Glutamatergic neuron (in vitro differentiated cells): ENCODE results near the gene ESRRA. TPM values are rescaled to one million over a fixed set of nuclear protein-coding genes. Genes with fewer than 3 reads are reported as not detected.
A peak's percentile ranks its signal among the peaks of the same experiment; 100 is the strongest.

Source experiments
- DNase-seq: peaks from one replicate; pipeline ENCODE4 v3.0.0; 2022
- H3K27ac Mint-ChIP-seq: one replicate; pipeline ENCODE4 v1.8.0; 2020; ENCODE audit warnings: mild to moderate bottlenecking, mixed read lengths, inconsistent platforms; ENCODE audit not compliant: unreplicated experiment
- H3K27me3 Mint-ChIP-seq: one replicate; pipeline ENCODE4 v1.8.0; 2020; ENCODE audit warnings: mild to moderate bottlenecking, moderate library complexity, mixed read lengths, inconsistent platforms; ENCODE audit not compliant: unreplicated experiment
- H3K36me3 Mint-ChIP-seq: one replicate; pipeline ENCODE4 v1.8.0; 2020; ENCODE audit warnings: mild to moderate bottlenecking, mixed read lengths, inconsistent platforms; ENCODE audit not compliant: unreplicated experiment
- H3K4me1 Mint-ChIP-seq: one replicate; pipeline ENCODE4 v1.8.0; 2020; ENCODE audit warnings: mild to moderate bottlenecking, low read depth, mixed read lengths, inconsistent platforms; ENCODE audit not compliant: unreplicated experiment
- H3K4me3 Mint-ChIP-seq: one replicate; pipeline ENCODE4 v1.8.0; 2020; ENCODE audit warnings: mild to moderate bottlenecking, mixed read lengths, inconsistent platforms; ENCODE audit not compliant: unreplicated experiment
- H3K9me3 Mint-ChIP-seq: one replicate; pipeline ENCODE4 v1.8.0; 2020; ENCODE audit warnings: mild to moderate bottlenecking, moderate library complexity, mixed read lengths, inconsistent platforms; ENCODE audit not compliant: unreplicated experiment
- total RNA-seq: library from RNA; stranded (reverse); fragmentation: NEBNext Ultra II Directional; extraction: Animal tissue kit (Norgen Biotek cat#: 25700); gene quantifications from one replicate; pipeline ENCODE4 v1.2.1, GENCODE V29; 2021; ENCODE audit not compliant: unreplicated experiment
- TF ChIP-seq, protein P1 (sequence below): fragments of 200-600 bp; sonication (generic); IDR thresholded peaks from one replicate; pipeline ENCODE4 v1.5.0; 2021; ENCODE audit not compliant: partially characterized antibody, unreplicated experiment

The ESRRA gene
- total RNA-seq, 1 donor from 2014 or later: 69.9 TPM

- peaks cover 4% of the 10 kb centered on the region for H3K4me1 Mint-ChIP-seq
- H3K27ac Mint-ChIP-seq: no peak overlapping the region
- peak overlapping the region; percentile 49 for H3K4me3 Mint-ChIP-seq
- H3K9me3 Mint-ChIP-seq: peaks cover 9% of the 10 kb centered on the region
- peaks cover 40% of the 10 kb centered on the region for H3K27me3 Mint-ChIP-seq
- peak; percentile 48 for DNase-seq
- peaks cover 5% of the 10 kb centered on the region for H3K36me3 Mint-ChIP-seq
- TF ChIP-seq, protein P1, sequence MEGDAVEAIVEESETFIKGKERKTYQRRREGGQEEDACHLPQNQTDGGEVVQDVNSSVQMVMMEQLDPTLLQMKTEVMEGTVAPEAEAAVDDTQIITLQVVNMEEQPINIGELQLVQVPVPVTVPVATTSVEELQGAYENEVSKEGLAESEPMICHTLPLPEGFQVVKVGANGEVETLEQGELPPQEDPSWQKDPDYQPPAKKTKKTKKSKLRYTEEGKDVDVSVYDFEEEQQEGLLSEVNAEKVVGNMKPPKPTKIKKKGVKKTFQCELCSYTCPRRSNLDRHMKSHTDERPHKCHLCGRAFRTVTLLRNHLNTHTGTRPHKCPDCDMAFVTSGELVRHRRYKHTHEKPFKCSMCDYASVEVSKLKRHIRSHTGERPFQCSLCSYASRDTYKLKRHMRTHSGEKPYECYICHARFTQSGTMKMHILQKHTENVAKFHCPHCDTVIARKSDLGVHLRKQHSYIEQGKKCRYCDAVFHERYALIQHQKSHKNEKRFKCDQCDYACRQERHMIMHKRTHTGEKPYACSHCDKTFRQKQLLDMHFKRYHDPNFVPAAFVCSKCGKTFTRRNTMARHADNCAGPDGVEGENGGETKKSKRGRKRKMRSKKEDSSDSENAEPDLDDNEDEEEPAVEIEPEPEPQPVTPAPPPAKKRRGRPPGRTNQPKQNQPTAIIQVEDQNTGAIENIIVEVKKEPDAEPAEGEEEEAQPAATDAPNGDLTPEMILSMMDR: no peak
These were observed 12.7 kb upstream of the ESRRA start for GRCh38 chr11:64292460-64293254.

GRCh38 chr11:64294774-64295173 is 10.6 kb upstream of the ESRRA start:
- Mint-ChIP-seq H3K4me1 (peaks cover 4% of the 10 kb centered on the region), H3K9me3 (peaks cover 8% of the 10 kb centered on the region), H3K27me3 (peaks cover 50% of the 10 kb centered on the region), H3K4me3 (peak overlapping the region; percentile 42), H3K36me3 (peaks cover 5% of the 10 kb centered on the region), H3K27ac (no peak overlapping the region)
- TF ChIP-seq, protein P1: no peak
- no peak for DNase-seq

DNA sequence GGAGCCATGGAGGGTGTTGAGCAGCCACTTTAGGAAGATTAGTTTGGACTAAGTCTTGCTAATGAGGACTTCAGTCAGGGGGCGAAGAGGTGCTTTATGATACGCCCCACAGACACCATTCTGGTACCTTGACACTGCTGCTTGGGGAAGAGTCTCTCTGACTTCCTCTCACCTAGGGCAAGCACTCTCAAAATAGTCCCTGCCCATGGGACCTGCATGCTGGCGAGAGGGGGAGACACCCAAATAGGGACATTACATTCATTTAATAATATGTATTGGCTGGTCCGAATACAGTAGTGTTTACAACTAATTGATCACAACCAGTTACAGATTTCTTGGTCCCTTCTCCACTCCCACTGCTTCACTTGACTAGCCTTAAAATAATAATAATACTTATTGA is 9.6 kb upstream of the ESRRA start:
- Mint-ChIP-seq H3K27ac (no peak overlapping the region), H3K9me3 (peaks cover 10% of the 10 kb centered on the region), H3K36me3 (peaks cover under 1% of the 10 kb centered on the region), H3K27me3 (peaks cover 50% of the 10 kb centered on the region), H3K4me3 (no peak overlapping the region), H3K4me1 (peaks cover 2% of the 10 kb centered on the region)
- no peak for DNase-seq
- TF ChIP-seq, protein P1: no peak

DNA sequence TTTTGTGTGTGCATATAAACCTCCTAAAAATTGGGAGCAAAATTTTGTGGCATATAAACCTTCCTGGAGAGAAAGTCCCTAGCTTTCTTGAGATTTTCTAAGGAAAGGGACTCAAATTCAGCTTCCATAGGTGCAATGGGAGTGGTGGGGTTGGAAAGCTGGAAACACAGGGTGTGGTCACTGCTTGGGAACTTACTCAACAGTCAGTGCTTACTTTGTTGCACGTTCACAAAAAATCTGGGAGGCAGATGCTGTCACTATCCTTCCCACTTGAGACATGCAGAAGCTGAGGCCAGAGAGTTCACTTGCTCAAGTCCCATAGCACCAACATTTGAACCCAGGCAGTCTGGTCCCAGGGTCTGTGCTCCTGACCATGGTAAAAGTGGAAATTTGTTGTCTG is 9.1 kb upstream of the ESRRA start:
- H3K27ac Mint-ChIP-seq: no peak overlapping the region
- DNase-seq: no peak
- no peak overlapping the region for H3K4me3 Mint-ChIP-seq
- H3K36me3 Mint-ChIP-seq: no peaks in the 10 kb centered on the region
- TF ChIP-seq, protein P1: no peak
- H3K27me3 Mint-ChIP-seq: peaks cover 49% of the 10 kb centered on the region
- H3K4me1 Mint-ChIP-seq: peaks cover 2% of the 10 kb centered on the region
- H3K9me3 Mint-ChIP-seq: peaks cover 10% of the 10 kb centered on the region
